GM12891 (cell line): ENCODE measurements around the gene SNX30.

Experiments used
- DNase-seq: peaks from one replicate; pipeline ENCODE4 v3.0.0; 2011; ENCODE audit warnings: low spot score; ENCODE audit not compliant: insufficient read length
- FAIRE-seq: peaks from 2 replicates; lab custom pipeline; 2011; peaks lifted over from hg19 to GRCh38; lab: Jason Lieb, UNC
- PAX5 ChIP-seq: IDR thresholded peaks from 2 replicates; pipeline ENCODE4 v1.6.1; 2011; ENCODE audit warnings: low read length, moderate library complexity, mild to moderate bottlenecking; ENCODE audit not compliant: insufficient read depth, severe bottlenecking
- POLR2A ChIP-seq: IDR thresholded peaks from 2 replicates; pipeline ENCODE4 v1.6.1; 2011; ENCODE audit warnings: low read depth, low read length, control low read depth
- POLR2AphosphoS5 ChIP-seq: IDR thresholded peaks from 2 replicates; pipeline ENCODE4 v1.6.1; 2011; ENCODE audit warnings: low read depth, low read length, control low read depth
- POU2F2 ChIP-seq: IDR thresholded peaks from 2 replicates; pipeline ENCODE4 v1.6.1; 2011; ENCODE audit warnings: low read depth, mild to moderate bottlenecking, control low read depth, low read length, moderate library complexity
- SPI1 ChIP-seq: IDR thresholded peaks from 2 replicates; pipeline ENCODE4 v1.6.1; 2011; ENCODE audit warnings: low read depth, low read length, control low read depth
- TAF1 ChIP-seq: IDR thresholded peaks from 2 replicates; pipeline ENCODE4 v1.6.1; 2011; ENCODE audit warnings: low read depth, low read length, control low read depth

Gene SNX30

DNA sequence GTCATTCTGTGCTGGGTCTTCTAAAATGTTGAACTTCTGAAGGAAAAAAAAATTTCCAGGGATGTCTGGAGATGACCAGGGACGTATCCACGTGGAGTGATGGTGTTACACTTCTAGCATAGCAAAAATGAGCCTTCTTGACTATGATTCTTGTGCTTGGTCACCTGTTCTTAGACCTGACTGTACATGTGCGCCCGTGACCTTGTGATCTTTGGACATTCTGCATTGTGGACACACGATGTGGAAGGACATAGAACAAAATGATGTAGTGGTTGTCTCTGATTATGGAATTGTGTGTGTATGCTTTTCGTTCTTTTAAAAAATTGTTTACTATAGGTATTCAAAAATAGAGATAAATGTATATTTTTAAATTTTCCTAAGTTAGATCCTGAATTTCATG is 61.0 kb downstream of the SNX30 start:
- no peak for TF ChIP-seq POU2F2
- no peak for TF ChIP-seq TAF1

DNA sequence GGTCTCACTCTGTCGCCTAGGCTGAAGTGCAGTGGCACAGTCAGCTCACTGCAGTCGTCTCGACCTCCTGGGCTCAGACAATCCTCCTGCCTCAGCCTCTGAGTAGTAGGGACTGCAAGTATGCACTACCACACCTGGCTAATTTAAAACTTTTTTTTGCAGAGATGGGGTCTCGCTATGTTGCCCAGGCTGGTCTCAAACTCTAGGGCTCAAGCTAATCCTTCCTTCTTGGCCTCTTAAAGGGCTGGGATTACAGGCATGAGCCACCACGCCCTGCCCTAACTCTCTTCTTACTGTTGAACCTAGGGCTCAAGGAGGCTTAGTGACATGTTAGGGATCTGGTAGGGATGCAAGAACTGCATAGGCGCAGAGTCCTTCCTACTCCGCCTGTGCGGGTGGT is 65.3 kb downstream of the SNX30 start:
- TF ChIP-seq TAF1 = no peak
- TF ChIP-seq PAX5 = no peak
- TF ChIP-seq POLR2AphosphoS5 = no peak
- TF ChIP-seq POU2F2 = no peak
- no peak for TF ChIP-seq SPI1
- no peak for TF ChIP-seq POLR2A
- FAIRE-seq (no peak), DNase-seq (no peak)

More for the DNA sequence above, 61.0 kb downstream of the SNX30 start:
- FAIRE-seq (no peak), DNase-seq (no peak)

DNA sequence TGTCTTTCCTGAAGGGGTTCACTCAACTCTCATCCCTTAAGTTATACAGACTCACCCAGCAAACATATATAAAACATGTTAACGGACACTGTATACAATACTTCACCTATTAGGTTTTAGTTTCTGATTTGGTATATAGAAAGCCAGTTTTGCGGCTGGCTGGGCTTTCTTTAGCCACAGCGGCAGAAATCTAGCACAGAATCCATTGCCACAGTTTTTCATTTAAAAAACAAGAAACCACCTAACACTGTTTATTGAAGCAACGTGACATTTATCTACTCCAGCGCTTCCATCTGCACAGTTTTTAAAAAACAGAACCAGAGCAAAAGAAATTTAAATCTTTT is 67.3 kb downstream of the SNX30 start:
- FAIRE-seq (peak; percentile 75), DNase-seq (no peak)
- TF ChIP-seq SPI1 = no peak
- no peak for TF ChIP-seq POLR2AphosphoS5
- no peak for TF ChIP-seq TAF1
- no peak for TF ChIP-seq POU2F2
- TF ChIP-seq POLR2A = no peak
- TF ChIP-seq PAX5 = no peak

DNA sequence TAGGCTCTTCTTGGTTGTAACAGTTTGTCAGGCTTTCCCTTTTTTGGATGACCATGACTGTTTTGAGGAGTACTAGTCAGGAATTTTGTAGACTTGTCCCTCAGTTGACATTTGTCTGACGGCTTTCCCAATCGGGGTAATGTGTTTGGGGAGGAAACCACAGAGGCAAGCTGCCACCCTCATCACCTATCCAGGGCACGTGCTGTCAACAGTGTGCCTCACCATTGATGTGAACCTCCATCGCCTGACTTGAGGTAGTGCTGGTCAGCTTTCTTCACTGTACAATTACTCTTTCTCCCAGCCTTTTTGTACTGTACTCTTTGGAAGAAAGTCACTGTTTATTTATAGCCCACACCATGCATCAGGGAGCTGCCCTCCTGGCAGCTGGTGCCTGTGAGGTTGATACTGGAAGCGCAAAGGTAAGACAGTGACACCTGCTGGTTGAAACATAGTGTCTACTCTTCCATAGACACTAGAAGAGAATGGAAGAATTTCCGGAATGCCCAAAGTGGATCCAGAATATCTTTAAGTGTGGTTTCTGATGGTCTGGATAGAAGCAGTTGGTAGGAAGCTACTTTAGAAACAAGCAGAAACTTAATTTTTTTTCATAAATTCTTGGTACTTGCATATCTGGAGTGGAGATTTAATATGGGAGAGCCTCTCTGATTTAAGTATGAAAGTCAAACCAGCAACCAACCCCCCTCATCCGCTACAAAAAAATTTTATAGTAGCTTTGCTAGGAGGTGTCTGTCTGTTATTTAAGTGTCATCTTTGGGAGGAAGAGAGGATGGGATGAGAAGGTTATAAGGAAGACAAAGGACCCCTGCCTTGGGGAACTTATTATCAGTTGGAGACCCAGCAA is 69.3 kb downstream of the SNX30 start:
- peak; percentile 89 for FAIRE-seq
- TF ChIP-seq POU2F2 (no peak), TAF1 (no peak), POLR2A (no peak), PAX5 (no peak), SPI1 (no peak), POLR2AphosphoS5 (no peak)
- DNase-seq = no peak

DNA sequence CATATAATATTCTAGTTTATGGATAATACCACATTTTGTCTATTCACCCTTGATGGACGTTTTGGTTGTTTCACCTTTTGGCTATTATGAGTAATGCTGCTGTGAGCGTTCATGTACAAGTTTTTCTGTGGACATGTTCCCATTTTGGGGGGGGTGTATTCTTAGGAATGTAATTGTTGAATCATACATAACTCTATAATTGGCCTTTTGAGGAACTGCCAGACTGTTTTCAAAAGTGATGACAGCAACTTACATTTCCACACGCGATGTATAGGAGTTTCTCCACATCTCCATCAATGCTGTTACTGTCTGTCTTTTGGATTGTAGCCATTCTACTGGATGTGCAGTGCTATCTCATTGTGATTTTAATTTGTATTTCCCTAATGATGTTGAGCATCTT is 70.3 kb downstream of the SNX30 start:
- FAIRE-seq = no peak
- no peak for DNase-seq

DNA sequence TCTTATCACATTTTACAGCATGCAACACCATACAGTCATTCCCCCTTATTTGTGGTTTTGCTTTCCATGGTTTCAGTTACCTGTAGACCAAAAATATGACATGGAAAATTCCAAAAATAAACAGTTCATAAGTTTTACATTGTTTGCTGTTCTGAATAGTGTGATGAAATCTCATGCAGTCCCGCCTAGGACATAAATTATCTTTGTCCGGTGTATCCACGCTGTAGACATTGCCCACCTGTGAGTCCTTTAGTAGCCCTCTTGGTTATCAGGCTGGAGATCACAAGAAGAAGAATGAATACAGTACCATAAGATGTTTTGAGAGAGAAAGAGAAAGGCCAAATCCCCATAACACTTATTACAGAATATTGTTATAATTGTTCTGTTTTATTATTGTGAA is 72.1 kb downstream of the SNX30 start:
- TF ChIP-seq TAF1 = no peak
- TF ChIP-seq PAX5 = no peak
- no peak for TF ChIP-seq POU2F2
- TF ChIP-seq POLR2AphosphoS5 = no peak
- no peak for TF ChIP-seq POLR2A
- TF ChIP-seq SPI1 = no peak
- FAIRE-seq = no peak
- no peak for DNase-seq

More for the DNA sequence above, 70.3 kb downstream of the SNX30 start:
- TF ChIP-seq SPI1 = no peak
- no peak for TF ChIP-seq POLR2A
- TF ChIP-seq POU2F2 = no peak
- no peak for TF ChIP-seq PAX5
- no peak for TF ChIP-seq POLR2AphosphoS5
- TF ChIP-seq TAF1 = no peak

DNA sequence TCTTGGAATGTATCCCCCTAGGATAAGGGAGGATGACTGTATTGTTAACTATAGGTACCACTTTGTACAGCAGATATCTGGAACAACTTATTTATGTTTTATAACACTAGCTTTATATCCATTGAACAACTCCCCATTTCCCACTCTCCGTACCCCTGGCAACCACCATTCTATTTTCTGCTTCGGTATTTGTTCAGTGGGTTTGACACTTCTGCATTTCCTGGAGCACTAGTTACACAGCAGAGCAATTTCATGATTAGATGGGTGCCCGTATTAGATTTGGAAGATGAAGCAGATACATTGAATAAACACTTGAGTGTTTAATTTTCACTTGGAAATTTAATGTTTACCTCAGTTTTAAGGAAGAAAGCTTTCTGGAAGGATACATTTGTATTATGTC is 72.7 kb downstream of the SNX30 start:
- FAIRE-seq (no peak), DNase-seq (no peak)
- TF ChIP-seq SPI1 (no peak), TAF1 (no peak), POLR2AphosphoS5 (no peak), POU2F2 (no peak), PAX5 (no peak), POLR2A (no peak)

DNA sequence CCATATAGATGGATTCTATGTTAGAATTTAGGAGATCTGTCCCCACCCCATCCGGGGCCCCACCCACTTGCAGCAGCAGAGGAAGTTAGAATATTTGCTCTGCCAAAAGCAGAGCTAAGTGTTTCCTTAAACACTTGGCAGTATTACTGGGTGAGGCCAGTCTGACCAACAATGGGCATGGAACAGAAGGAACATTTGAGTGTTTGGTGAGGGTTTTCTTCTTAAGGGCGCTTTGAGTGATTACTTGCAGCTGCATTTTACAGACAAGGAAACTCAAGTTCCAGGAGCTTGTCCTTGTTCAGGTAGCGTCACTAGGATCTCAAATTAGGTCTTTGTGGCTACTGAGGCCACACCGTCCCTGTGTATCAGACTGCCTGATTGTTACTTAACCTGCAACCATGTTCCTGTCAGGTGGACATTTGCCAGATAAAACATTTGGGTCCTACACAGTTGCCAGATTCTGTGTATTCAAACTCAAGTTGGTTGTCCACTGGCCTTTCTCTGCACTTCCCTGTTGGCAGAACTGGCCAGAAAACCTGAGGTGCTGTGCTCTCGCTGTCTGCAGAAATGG is 80.8 kb downstream of the SNX30 start:
- TF ChIP-seq POU2F2 (no peak), SPI1 (no peak), POLR2AphosphoS5 (no peak), POLR2A (no peak), TAF1 (no peak), PAX5 (no peak)
- no peak for DNase-seq
- no peak for FAIRE-seq

DNA sequence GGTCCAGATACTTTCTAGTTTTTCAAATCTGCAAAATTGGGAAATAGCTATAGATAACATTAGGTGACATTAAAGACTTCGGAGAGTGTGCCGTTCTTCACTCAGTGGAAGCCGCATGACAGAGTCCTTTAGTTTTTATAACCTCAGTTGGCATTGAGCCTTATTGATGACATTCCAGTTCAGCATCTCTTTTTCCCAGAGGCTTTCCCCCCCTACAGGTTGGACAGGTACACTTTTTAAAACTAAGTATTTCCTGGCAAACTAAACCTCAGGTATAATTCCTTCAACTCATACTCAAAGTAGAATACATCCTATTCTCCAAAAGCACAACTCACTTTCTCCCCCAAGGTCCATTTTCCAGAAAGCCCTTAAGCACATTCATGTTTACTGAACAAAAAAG is 81.4 kb downstream of the SNX30 start:
- no peak for TF ChIP-seq POLR2AphosphoS5
- no peak for DNase-seq
- no peak for FAIRE-seq

DNA sequence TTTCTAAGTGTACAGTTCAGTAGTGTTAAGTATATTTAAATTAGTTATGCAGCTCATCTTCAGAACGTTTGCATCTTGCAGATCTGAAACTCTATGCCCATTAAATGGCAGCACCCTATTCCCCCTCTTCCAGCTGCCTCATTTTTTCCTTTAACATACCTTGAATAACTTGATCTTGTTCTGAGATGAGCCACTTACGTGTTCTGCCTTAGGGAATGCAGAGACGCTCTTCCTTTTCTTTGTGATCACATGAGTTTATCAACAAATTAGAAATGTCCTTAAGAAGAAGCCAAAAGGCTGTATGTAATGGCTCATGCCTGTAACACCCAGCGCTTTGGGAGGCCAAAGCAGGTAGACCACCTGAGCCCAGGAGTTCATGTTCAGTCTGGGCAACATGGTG is 82.5 kb downstream of the SNX30 start:
- DNase-seq (no peak), FAIRE-seq (no peak)
- TF ChIP-seq POLR2A (no peak), TAF1 (no peak), POU2F2 (no peak), POLR2AphosphoS5 (no peak), PAX5 (no peak), SPI1 (no peak)
